Transverse colon (tissue), 4 donors: ENCODE results near the gene RNU6-1. TPM values are rescaled to one million over a fixed set of nuclear protein-coding genes. Genes with fewer than 3 reads are reported as not detected.

Experiments
- DNase-seq: peaks from one replicate; pipeline ENCODE4 v3.0.0-alpha.2; 2019
- H3K27ac ChIP-seq, 4 donors: fragments of 200-600 bp; sonication (generic); 2 replicates each; pipeline ENCODE4 v1.5.1; 2016 to 2018; ENCODE audit warnings: inconsistent platforms in 4 of 4
- H3K27me3 ChIP-seq: fragments of 200-600 bp; sonication (generic); 2 replicates; pipeline ENCODE4 v1.5.1; 2017; ENCODE audit warnings: inconsistent platforms
- H3K36me3 ChIP-seq, 4 donors: fragments of 200-600 bp; sonication (generic); 2 replicates each; pipeline ENCODE4 v1.5.1; 2017 to 2019; ENCODE audit warnings: inconsistent platforms in 4 of 4
- H3K4me1 ChIP-seq, 4 donors: fragments of 200-600 bp; sonication (generic); 2 replicates each; pipeline ENCODE4 v1.5.1; 2017 to 2020; ENCODE audit warnings: inconsistent platforms in 4 of 4
- H3K4me3 ChIP-seq, 4 donors: fragments of 200-600 bp; sonication (generic); 1 replicate in 1 of 4; 2 replicates in 3 of 4; pipeline versions ENCODE4 v1.5.1 to v1.6.1; 2017 to 2019; ENCODE audit warnings: inconsistent platforms in 4 of 4
- H3K9me3 ChIP-seq, 2 donors: fragments of 200-600 bp; sonication (generic); 2 replicates each; pipeline ENCODE4 v1.5.1; 2017 to 2019; ENCODE audit warnings: inconsistent platforms in 2 of 2
- EP300 ChIP-seq: sonication (generic); formaldehyde crosslinking; IDR thresholded peaks from one replicate; pipeline ENCODE4 v1.6.1; 2017; ENCODE audit warnings: antibody characterized with exemption, low read depth
- POLR2A ChIP-seq: fragments of 450-650 bp; IDR thresholded peaks from one replicate; pipeline ENCODE4 v1.6.1; 2016; ENCODE audit warnings: antibody characterized with exemption, mild to moderate bottlenecking, moderate library complexity
- POLR2AphosphoS5 ChIP-seq, 3 donors: sonication (generic); formaldehyde crosslinking; IDR thresholded peaks; one replicate each; pipeline ENCODE4 v1.6.1; 2016; ENCODE audit warnings: antibody characterized with exemption in 3 of 3
- WGBS, 2 donors: methylation state at CpG; one replicate each; pipeline ENCODE4 v1.1.5; 2018; ENCODE audit warnings: low coverage in 1 of 2; 5-methylcytosine and 5-hydroxymethylcytosine counted together
- in situ Hi-C, 4 donors: fragments of 200-750 bp; cut with MboI; loops; one replicate each; pipeline versions ENCODE4 v1.15.0 to v1.15.1; 2017; ENCODE audit warnings: low sequenced_read_pairs in 3 of 4, low pct_ligation_motif_present in 1 of 4, low pct_unique_long_range_greater_than_20kb in 1 of 4
- intact Hi-C: fragments of 100-400 bp; cut with DNase I; formaldehyde crosslinking; loops from one replicate; pipeline ENCODE4 v1.15.1; 2023; ENCODE audit warnings: low total_unique reads
- total RNA-seq, 4 donors: library from RNA; depleted of rRNA; stranded (reverse); fragments of >200 nt; gene quantifications; one replicate each; pipeline ENCODE4 v1.1.0, GENCODE V29; 2016
- TF ChIP-seq, protein P1 (sequence below), 5 experiments: fragments of 200-600 bp in 3 of 5; fragments of 450-650 bp in 2 of 5; sonication (generic) in 3 of 5; IDR thresholded peaks; 1 replicate in 2 of 5; 2 replicates in 3 of 5; pipeline ENCODE4 v1.5.1; 2016 to 2017; ENCODE audit warnings: antibody characterized with exemption in 5 of 5, inconsistent platforms in 3 of 5, mild to moderate bottlenecking in 2 of 5, moderate library complexity in 1 of 5

The RNU6-1 gene
- total RNA-seq, 4 donors from 2014 or later: not detected

DNA sequence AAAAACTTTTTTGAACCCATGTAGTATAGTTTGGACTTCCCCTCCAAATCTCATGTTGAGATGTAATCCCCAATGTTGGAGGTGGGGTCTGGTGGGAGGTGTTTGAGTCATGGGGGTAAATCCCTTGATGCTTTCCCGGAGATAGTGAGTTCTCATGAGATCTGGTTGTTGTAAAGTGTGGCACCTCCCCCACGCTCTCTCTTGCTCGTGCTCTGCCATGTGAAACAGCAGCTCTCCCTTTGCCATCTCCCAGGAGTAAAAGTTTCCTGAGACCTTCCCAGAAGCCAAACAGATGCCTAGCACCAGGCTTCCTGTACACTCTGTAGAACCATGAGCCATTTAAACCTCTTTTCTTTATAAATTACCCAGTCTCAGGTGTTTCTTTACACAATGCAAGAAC is 16.0 kb upstream of the RNU6-1 start:
- H3K27me3 ChIP-seq: no peaks in the 10 kb centered on the region
- no peak for DNase-seq
- intact Hi-C loops: no loop called here
- H3K27ac ChIP-seq: no peak overlapping the region
- TF ChIP-seq POLR2A (no peak), EP300 (no peak)
- TF ChIP-seq, protein P1, sequence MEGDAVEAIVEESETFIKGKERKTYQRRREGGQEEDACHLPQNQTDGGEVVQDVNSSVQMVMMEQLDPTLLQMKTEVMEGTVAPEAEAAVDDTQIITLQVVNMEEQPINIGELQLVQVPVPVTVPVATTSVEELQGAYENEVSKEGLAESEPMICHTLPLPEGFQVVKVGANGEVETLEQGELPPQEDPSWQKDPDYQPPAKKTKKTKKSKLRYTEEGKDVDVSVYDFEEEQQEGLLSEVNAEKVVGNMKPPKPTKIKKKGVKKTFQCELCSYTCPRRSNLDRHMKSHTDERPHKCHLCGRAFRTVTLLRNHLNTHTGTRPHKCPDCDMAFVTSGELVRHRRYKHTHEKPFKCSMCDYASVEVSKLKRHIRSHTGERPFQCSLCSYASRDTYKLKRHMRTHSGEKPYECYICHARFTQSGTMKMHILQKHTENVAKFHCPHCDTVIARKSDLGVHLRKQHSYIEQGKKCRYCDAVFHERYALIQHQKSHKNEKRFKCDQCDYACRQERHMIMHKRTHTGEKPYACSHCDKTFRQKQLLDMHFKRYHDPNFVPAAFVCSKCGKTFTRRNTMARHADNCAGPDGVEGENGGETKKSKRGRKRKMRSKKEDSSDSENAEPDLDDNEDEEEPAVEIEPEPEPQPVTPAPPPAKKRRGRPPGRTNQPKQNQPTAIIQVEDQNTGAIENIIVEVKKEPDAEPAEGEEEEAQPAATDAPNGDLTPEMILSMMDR (IDR thresholded peaks at IDR 0.05): no peak
- H3K9me3 ChIP-seq: no peaks in the 10 kb centered on the region
- H3K4me1 ChIP-seq: no peaks in the 10 kb centered on the region
- no peaks in the 10 kb centered on the region for H3K36me3 ChIP-seq
- in situ Hi-C loops: loop anchor here in 3 of 4 donors (25.0 kb wide), 2 partner anchors 206 to 306 kb away; partner anchors contain the start of gene PIAS1 (in 3 of the 3)
- H3K4me3 ChIP-seq: no peak overlapping the region
- WGBS, 2 donors: 72% methylated on average over 3 of the region's 3 CpGs; no CpG with 5 or more reads in 1 of the 2 donors

DNA sequence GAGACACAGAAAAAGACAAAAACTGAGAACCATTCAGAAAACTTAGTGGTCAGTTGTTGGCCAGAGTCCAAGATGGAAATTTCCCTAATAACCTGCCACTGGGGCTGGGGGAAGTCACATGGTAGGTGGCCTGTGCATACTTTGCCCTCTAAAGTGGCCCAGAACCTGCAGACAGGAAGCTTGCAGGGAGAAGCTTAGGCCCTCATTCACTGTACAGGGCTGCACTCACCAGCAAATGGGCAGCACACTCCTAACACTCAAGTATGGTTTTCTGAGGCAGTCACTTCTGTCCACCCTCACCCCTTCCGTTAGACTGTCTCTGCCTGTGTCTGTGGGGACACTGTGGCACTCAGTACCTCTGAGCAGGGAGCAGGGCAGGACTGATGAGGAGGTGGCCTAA is 14.5 kb upstream of the RNU6-1 start:
- in situ Hi-C loops: loop anchor here in 3 of 4 donors (25.0 kb wide), 2 partner anchors 208 to 308 kb away; partner anchors contain the start of gene PIAS1 (in 3 of the 3)
- 100% methylated on average over 1 of the region's 1 CpG; no CpG with 5 or more reads in 1 of the 2 donors for WGBS, 2 donors

DNA sequence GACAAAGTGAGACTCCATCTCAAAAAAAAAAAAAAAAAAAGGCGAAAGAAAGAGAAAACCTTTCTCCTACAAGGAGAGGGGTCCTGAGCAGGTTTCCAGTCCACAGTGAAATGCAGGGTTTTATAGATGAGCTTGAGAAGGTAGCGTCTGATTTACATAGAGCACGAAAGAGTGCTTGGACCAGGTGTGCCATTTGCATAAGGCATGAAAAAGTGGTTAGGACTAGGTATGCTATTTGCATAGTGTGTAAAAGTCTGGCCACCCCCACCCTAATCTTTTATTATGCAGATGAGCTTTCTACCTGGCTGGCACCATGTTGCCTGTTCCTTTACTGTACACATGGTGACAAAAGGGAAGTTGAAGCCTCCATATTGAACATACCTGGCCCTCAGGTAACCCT is 13.6 kb upstream of the RNU6-1 start:
- DNase-seq: no peak
- Histone ChIP-seq H3K27me3 (no peaks in the 10 kb centered on the region), H3K9me3 (no peaks in the 10 kb centered on the region), H3K4me1 (no peaks in the 10 kb centered on the region), H3K27ac (no peak overlapping the region), H3K4me3 (no peak overlapping the region), H3K36me3 (no peaks in the 10 kb centered on the region)
- intact Hi-C loops: no loop called here
- 91 to 100% methylated on average over 1 to 3 of the region's 3 CpGs for WGBS, 2 donors
- in situ Hi-C loops: loop anchor here in 3 of 4 donors (25.0 kb wide), 2 partner anchors 209 to 309 kb away; partner anchors contain the start of gene PIAS1 (in 3 of the 3)
- TF ChIP-seq, protein P1 (IDR thresholded peaks at IDR 0.05): no peak
- no peak for TF ChIP-seq POLR2AphosphoS5 (IDR thresholded peaks at IDR 0.05)
- no peak for TF ChIP-seq POLR2A
- no peak for TF ChIP-seq EP300

More for the DNA sequence above, 14.5 kb upstream of the RNU6-1 start:
- no peak overlapping the region for H3K27ac ChIP-seq
- no peak overlapping the region for H3K4me3 ChIP-seq
- H3K27me3 ChIP-seq: no peaks in the 10 kb centered on the region
- H3K36me3 ChIP-seq: no peaks in the 10 kb centered on the region
- no peaks in the 10 kb centered on the region for H3K4me1 ChIP-seq
- H3K9me3 ChIP-seq: no peaks in the 10 kb centered on the region
- TF ChIP-seq POLR2A (no peak), POLR2AphosphoS5 (IDR thresholded peaks at IDR 0.05) (no peak), EP300 (no peak)
- TF ChIP-seq, protein P1 (IDR thresholded peaks at IDR 0.05): no peak
- intact Hi-C loops: no loop called here
- no peak for DNase-seq

DNA sequence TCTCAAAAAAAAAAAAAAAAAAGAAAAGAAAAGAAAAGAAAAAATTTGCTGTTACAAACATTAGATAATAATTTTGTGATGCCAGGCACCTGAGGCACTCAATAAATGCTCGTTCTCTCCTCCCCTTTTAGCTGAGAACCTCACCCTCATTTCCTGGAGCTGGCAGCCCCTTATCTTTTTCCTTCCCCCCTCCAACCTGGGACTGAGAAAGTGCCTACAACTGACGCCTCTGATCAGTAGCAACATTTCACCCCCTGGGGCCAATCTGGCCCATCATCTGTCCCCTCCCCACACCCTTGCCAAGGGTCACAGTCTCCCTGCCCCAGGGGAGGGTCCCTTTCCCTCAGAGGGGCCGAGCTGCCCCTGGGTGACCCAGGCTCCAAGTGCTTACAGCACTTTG is 12.6 kb upstream of the RNU6-1 start:
- in situ Hi-C loops (loop anchor here in 3 of 4 donors (25.0 kb wide), 2 partner anchors 210 to 310 kb away; partner anchors contain the start of gene PIAS1 (in 3 of the 3)), intact Hi-C loops (no loop called here)
- no peak overlapping the region for H3K27ac ChIP-seq
- H3K9me3 ChIP-seq: no peaks in the 10 kb centered on the region
- 80 to 100% methylated on average over 1 to 3 of the region's 3 CpGs for WGBS, 2 donors
- H3K36me3 ChIP-seq: no peaks in the 10 kb centered on the region
- no peak for TF ChIP-seq EP300
- TF ChIP-seq, protein P1 (IDR thresholded peaks at IDR 0.05): no peak
- no peak for TF ChIP-seq POLR2AphosphoS5 (IDR thresholded peaks at IDR 0.05)
- no peak for TF ChIP-seq POLR2A
- H3K4me3 ChIP-seq: no peak overlapping the region
- H3K27me3 ChIP-seq: no peaks in the 10 kb centered on the region
- DNase-seq: no peak
- no peaks in the 10 kb centered on the region for H3K4me1 ChIP-seq
